Measurements from ENCODE around the gene PNPLA1.

PNPLA1 gene

GRCh38 chr6:36345681-36346466 is 76.0 kb downstream of the PNPLA1 start:
- no peak overlapping the region for H3K4me3 ChIP-seq (ENCODE audit: low read length)
- DNase-seq (ENCODE audit: low read depth), result no peak
- TF ChIP-seq CTCF (IDR thresholded peaks at IDR 0.05; ENCODE audit: insufficient read depth, low read depth, low read length, missing control alignments), result no peak

- no peak overlapping the region for H3K4me3 ChIP-seq (ENCODE audit: low read length)
- DNase-seq (ENCODE audit: low read depth), result no peak
- TF ChIP-seq CTCF (IDR thresholded peaks at IDR 0.05; ENCODE audit: insufficient read depth, low read depth, low read length, missing control alignments), result no peak
These were observed 76.8 kb downstream of the PNPLA1 start for GRCh38 chr6:36346486-36347273.

- DNase-seq (ENCODE audit: low read depth), result no peak
- no peak overlapping the region for H3K4me3 ChIP-seq (ENCODE audit: low read length)
- no peak for TF ChIP-seq CTCF (IDR thresholded peaks at IDR 0.05; ENCODE audit: insufficient read depth, low read depth, low read length, missing control alignments)
These were observed 77.8 kb downstream of the PNPLA1 start for GRCh38 chr6:36347621-36348020.

- peak; percentile 87 for DNase-seq (ENCODE audit: low read depth)
- no peak overlapping the region for H3K4me3 ChIP-seq (ENCODE audit: low read length)
- no peak for TF ChIP-seq CTCF (IDR thresholded peaks at IDR 0.05; ENCODE audit: insufficient read depth, low read depth, low read length, missing control alignments)
These were observed 79.4 kb downstream of the PNPLA1 start for GRCh38 chr6:36349240-36349639.

- H3K4me3 ChIP-seq (ENCODE audit: low read length), result no peak overlapping the region
- no peak for DNase-seq (ENCODE audit: low read depth)
- TF ChIP-seq CTCF (IDR thresholded peaks at IDR 0.05; ENCODE audit: insufficient read depth, low read depth, low read length, missing control alignments), result no peak
These were observed 80.2 kb downstream of the PNPLA1 start for GRCh38 chr6:36350082-36350481.

- DNase-seq (ENCODE audit: low read depth), result no peak
- no peak overlapping the region for H3K4me3 ChIP-seq (ENCODE audit: low read length)
- TF ChIP-seq CTCF (IDR thresholded peaks at IDR 0.05; ENCODE audit: insufficient read depth, low read depth, low read length, missing control alignments), result no peak
These were observed 81.1 kb downstream of the PNPLA1 start for GRCh38 chr6:36350681-36351571.
